ENCODE results near the gene SH3RF1.

The SH3RF1 gene

DNA sequence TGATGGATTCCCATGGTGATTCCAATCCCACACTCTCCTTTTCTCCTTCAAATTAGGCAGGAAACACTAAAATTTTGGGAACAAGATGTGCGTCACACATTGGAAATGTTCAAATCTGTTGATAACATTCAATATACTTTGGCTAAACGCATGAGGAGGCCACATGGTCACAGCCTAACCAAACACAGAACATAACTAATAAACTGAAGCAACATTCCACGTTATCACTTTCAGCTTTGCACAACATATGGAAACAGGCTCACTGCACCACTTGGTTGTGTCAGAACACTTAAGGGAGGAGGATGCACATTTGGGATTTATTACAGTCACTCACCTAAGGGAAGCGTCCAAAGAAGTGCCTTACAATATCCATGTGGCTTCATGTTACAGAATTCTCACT is 4.7 kb downstream of the SH3RF1 start:
- no peak for TF ChIP-seq CTCF (IDR thresholded peaks at IDR 0.05; ENCODE audit: extremely low read depth, missing control alignments)
- no peak for DNase-seq (ENCODE audit: low spot score)

GRCh38 chr4:169263791-169264392 is 6.9 kb downstream of the SH3RF1 start:
- TF ChIP-seq CTCF (IDR thresholded peaks at IDR 0.05; ENCODE audit: extremely low read depth, missing control alignments) = no peak
- DNase-seq (ENCODE audit: low spot score) = no peak

GRCh38 chr4:169260217-169260866 is 10.4 kb downstream of the SH3RF1 start:
- no peak for DNase-seq (ENCODE audit: low spot score)
- no peak for TF ChIP-seq CTCF (IDR thresholded peaks at IDR 0.05; ENCODE audit: extremely low read depth, missing control alignments)

GRCh38 chr4:169259271-169259670 is 11.5 kb downstream of the SH3RF1 start:
- no peak for TF ChIP-seq CTCF (IDR thresholded peaks at IDR 0.05; ENCODE audit: extremely low read depth, missing control alignments)
- no peak for DNase-seq (ENCODE audit: low spot score)

GRCh38 chr4:169258141-169258540 is 12.6 kb downstream of the SH3RF1 start:
- DNase-seq (ENCODE audit: low spot score) = no peak
- no peak for TF ChIP-seq CTCF (IDR thresholded peaks at IDR 0.05; ENCODE audit: extremely low read depth, missing control alignments)

- TF ChIP-seq CTCF (IDR thresholded peaks at IDR 0.05; ENCODE audit: extremely low read depth, missing control alignments) = no peak
- no peak for DNase-seq (ENCODE audit: low spot score)
Measured at GRCh38 chr4:169256856-169257761, 13.6 kb downstream of the SH3RF1 start.

DNA sequence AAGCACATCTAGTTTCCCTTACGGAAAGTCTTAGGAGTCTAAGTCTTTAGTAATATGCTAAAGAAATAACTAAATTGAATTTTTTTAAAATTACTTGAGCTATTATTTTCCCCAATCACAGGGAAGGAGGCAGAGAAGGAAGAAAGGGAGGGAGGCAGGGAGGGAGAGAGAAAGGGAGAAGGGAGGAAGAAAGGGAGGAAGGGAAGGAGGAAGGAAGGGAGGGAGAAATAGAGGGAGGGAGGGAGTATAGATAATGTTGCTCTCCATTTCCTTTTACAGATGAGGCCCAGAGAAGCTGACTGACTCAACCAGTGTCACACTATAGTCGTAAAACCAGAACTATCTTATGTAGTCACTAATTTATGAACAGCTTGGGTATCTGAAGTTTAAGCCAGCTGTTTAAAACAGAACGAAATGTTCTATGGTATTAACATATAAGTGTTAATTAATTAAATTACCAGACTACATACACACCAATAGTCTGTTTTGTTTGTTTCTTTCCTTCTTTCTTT is 14.6 kb downstream of the SH3RF1 start:
- no peak for TF ChIP-seq CTCF (IDR thresholded peaks at IDR 0.05; ENCODE audit: extremely low read depth, missing control alignments)
- no peak for DNase-seq (ENCODE audit: low spot score)

Measured in GM20000 (cell line).